NCI-H1930 (cell line): ENCODE measurements around the gene SDK2.
"Not testable (repeated sequence)": the region's sequence is repeated elsewhere in the genome, so short reads cannot be mapped to it uniquely, and the experiment has no call there.

Source experiments
- DNase-seq, 2 experiments: peaks; one replicate each; lab custom pipeline; 2025; lab: John Stamatoyannopoulos, UW

Gene SDK2

GRCh38 chr17:73323409-73324159 lies 320.7 kb downstream of the SDK2 start:
- DNase-seq, result no peak

- no peak for DNase-seq
Observed at GRCh38 chr17:73320601-73321264, 323.5 kb downstream of the SDK2 start.

DNA sequence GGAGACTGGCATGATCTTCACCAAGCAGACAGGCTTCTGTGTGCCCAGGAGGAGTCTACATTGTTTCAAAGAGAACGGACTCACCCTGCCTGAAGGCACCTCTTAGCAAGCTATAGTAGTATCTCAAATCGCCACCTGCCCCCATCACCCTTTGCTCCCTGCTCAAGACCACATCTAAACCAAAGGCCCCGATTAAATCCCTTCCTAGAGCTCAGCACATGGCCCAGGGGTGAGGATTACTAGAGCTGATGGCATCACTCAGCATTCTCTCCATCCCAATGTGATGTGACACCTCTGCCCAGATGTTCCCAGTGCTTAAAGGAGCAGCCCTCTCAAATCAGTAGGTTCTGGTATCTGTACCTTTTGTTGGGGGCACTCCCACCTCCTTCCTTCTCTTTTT lies 324.5 kb downstream of the SDK2 start:
- DNase-seq, result no peak

- no peak for DNase-seq
Observed at GRCh38 chr17:73318836-73319235, 325.4 kb downstream of the SDK2 start.

GRCh38 chr17:73318427-73318813 lies 325.8 kb downstream of the SDK2 start:
- DNase-seq, result no peak

- DNase-seq, result no peak
Observed at GRCh38 chr17:73317513-73318426, 326.5 kb downstream of the SDK2 start.

GRCh38 chr17:73316919-73317505 lies 327.2 kb downstream of the SDK2 start:
- no peak for DNase-seq

- no peak for DNase-seq
Observed at GRCh38 chr17:73315471-73315870, 328.8 kb downstream of the SDK2 start.

DNA sequence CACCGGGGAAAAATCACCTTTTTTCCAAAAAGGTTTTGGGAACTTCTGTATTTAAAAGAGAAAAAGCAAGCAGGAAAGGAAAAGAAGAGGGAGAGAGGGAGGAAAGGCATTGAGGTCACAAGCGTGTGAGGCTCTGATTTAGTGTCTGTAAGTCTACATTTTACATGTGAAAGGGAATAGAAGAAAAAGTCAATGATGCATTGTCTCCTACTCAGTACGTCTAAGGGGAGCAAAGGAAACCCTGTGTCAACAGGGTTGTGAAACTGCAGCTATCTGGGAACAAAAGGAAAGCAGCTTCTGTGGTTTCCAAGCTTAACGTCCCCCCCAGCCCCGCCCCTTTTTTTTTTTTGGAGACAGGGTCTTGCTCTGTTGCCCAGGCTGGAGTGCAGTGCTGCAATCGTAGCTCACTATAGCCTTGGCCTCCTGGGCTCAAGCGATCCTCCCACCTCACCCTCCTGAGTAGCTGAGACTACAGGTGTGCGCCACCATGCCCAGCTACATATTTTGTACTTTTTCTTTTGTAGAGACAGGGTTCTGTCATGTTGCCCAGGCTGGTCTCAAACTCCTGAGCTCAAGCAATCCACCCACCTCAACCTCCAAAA lies 330.6 kb downstream of the SDK2 start:
- no peak for DNase-seq

DNA sequence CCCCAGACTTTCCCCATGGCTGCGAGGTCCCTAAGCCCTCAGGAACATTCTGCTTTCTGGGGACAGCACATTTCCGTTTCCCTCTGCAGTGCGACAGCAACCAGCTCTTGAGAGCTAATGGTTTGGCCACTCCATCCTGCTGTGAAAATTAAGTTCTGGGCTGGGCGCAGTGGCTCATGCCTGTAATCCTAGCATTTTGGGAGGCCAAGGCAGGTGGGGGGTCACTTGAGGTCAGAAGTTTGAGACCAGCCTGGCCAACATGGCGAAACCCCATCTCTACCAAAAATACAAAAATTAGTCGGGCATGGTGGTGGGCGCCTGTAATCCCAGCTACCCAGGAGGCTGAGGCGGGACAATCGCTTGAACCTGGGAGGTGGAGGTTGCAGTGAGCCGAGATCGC lies 331.4 kb downstream of the SDK2 start:
- DNase-seq, result not testable (repeated sequence)

GRCh38 chr17:73311781-73312641 lies 332.2 kb downstream of the SDK2 start, which contains the start of gene CDC42EP4:
CDC42EP4 (minus strand) TSS chr17:73312001; CDS start chr17:73286500, 25,501 bp downstream.
- DNase-seq, result peak; percentile 63 to 83

DNA sequence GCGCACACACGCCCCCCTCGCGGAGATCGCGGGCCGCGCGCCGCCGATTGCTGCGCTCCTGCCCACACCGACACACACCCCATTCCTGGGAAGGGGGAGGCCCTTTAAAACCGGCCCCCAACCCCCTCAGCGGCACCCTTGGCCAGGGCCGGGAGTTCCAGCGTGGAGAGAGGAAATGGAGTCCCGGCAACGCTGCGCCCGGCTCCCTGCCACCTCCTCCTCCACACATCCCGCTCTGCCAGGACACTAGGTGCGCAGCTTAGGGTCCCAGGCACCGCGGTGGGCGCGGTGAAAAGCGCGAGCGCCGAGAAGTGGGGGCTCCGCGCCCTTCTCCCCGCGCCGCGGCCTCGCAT lies 332.8 kb downstream of the SDK2 start:
- DNase-seq, result peak in 1 of 2 experiments; percentile 51

GRCh38 chr17:73309727-73310596 lies 334.3 kb downstream of the SDK2 start:
- no peak for DNase-seq

DNA sequence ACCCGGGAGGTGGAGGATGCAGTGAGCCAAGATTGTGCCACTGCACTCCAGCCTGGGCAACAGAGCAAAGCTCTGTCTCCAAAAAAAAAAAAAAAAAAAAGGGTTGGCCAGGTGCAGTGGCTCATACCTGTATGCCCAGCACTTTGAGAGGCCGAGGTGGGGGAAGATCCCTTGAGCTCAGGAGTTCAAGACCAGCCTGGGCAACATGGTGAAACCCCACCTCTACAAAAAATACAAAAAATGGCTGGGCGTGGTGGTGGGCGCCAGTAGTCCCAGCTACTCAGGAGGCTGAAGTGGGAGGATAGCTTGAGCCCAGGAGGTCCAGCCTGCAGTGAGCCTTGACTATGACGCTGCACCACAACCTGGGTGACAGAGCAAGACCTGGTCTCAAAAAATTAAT lies 335.3 kb downstream of the SDK2 start:
- not testable (repeated sequence) for DNase-seq

GRCh38 chr17:73308017-73308823 lies 336.0 kb downstream of the SDK2 start:
- DNase-seq, result no peak

- DNase-seq, result no peak
Observed at GRCh38 chr17:73307130-73307529, 337.1 kb downstream of the SDK2 start.

DNA sequence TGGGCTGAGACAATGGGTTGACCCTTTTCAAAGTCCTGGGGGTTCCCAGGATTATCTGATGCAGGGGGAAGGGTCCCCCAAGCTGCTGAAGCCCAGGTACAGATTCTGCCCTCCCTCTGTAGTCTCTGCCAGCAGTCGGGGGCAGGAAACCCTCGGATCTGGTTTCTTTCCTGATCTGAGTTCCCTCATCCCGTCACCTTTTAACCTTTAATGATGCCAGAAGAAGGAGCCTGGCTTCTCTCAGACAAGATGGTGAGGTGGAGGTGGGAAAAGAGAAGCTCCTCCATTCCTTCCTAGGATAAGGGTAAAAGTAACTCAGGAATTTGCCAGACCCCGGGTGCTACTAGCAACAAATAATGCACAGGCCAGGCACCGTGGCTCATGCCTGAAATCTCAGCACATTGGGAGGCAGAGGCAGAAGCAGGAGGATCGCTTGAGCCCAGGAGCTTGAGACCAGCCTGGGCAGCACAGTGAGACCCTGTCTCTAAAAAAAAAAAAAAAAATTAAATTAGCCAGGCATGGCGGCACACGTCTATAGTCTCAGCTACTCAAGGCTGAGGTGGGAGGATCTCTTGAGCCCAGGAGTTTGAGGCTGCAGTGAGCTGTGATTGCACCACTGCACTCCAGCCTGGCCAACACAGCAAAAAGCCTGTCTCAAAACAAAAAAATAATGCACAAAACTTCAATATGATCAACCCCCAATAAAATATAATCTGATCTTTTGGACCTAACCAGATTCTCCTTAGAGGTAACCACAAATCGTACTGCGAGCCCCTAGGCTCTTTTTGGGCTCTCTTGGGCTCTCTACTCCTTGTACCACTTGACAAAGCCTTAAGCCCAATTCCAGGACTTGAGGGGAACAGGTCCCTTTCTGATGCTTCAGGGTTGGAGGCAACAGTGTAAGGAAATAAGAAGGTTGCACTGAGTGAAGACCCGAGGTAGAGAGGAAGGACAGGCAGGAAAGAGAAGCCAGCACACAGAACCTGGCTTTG lies 338.1 kb downstream of the SDK2 start:
- no peak for DNase-seq
